ENCODE results near the gene KLHL22. TPM values are rescaled to one million over a fixed set of nuclear protein-coding genes. Genes with fewer than 3 reads are reported as not detected.

Gene KLHL22
- total RNA-seq, 1 experiment from 2014 or later: 14.8 TPM

GRCh38 chr22:20533095-20533878, 37.7 kb upstream of the KLHL22 start:
- TF ChIP-seq CTCF (conservative IDR thresholded peaks at IDR 0.05; ENCODE audit: low read depth, low read length) (no peak), EZH2phosphoT487 (IDR thresholded peaks at IDR 0.05; ENCODE audit: borderline replicate concordance, low read length) (no peak), EZH2 (IDR thresholded peaks at IDR 0.05; ENCODE audit: low read length, unreplicated experiment) (no peak)
- no peaks in the 10 kb centered on the region for H3K27me3 ChIP-seq (ENCODE audit: low read length)
- DNase-seq (no peak), ATAC-seq (no peak)
- no peaks in the 10 kb centered on the region for H4K20me1 ChIP-seq (ENCODE audit: low read length)
- peaks cover 3% of the 10 kb centered on the region for H3F3A ChIP-seq (ENCODE audit: low read length, unreplicated experiment)
- H3K36me3 ChIP-seq (ENCODE audit: low read depth, low read length): peaks cover 20% of the 10 kb centered on the region; the same call in 1 of the 2 replicates
- peaks cover 33% of the 10 kb centered on the region for H3K4me1 ChIP-seq (ENCODE audit: insufficient read depth, low read length)
- intact Hi-C loops (cut with micrococcal nuclease): loop anchor here (5.0 kb wide), 1 partner anchor 36 kb away; the partner anchor contains the start of gene KLHL22
- no peak overlapping the region for H3K27ac ChIP-seq (ENCODE audit: low read length)
- peaks cover 77% of the 10 kb centered on the region for H3K79me2 ChIP-seq (ENCODE audit: low read length)
- H3K4me3 ChIP-seq (ENCODE audit: low read length): no peak overlapping the region
- no peak overlapping the region for H3K9ac ChIP-seq (ENCODE audit: low read length)
- BruUV-seq (replicated peaks): no TSS peak
- no peak overlapping the region for H2AFZ ChIP-seq (ENCODE audit: low read length)
- POLR2A ChIA-PET (ENCODE audit: unreplicated experiment): no interaction called here
- no peaks in the 10 kb centered on the region for H3K9me3 ChIP-seq (ENCODE audit: low read length)
- no peak overlapping the region for H3K4me2 ChIP-seq (ENCODE audit: low read length)
- CTCF ChIA-PET: no interaction called here
- no peaks in the 10 kb centered on the region for H3K9me2 ChIP-seq (replicated peaks; ENCODE audit: low read length)

GRCh38 chr22:20532256-20532993, 36.8 kb upstream of the KLHL22 start:
- H2AFZ ChIP-seq (ENCODE audit: low read length): no peak overlapping the region
- H3K27me3 ChIP-seq (ENCODE audit: low read length): no peaks in the 10 kb centered on the region
- no peaks in the 10 kb centered on the region for H3K9me3 ChIP-seq (ENCODE audit: low read length)
- H3K4me2 ChIP-seq (ENCODE audit: low read length): peak overlapping the region; percentile 65; the same call in 1 of the 2 replicates
- H3K9me2 ChIP-seq (replicated peaks; ENCODE audit: low read length): no peaks in the 10 kb centered on the region
- no peaks in the 10 kb centered on the region for H4K20me1 ChIP-seq (ENCODE audit: low read length)
- CTCF ChIA-PET: no interaction called here
- no peak for ATAC-seq
- DNase-seq: no peak
- H3K27ac ChIP-seq (ENCODE audit: low read length): peak overlapping the region; percentile 99
- TF ChIP-seq EZH2phosphoT487 (IDR thresholded peaks at IDR 0.05; ENCODE audit: borderline replicate concordance, low read length) (no peak), CTCF (conservative IDR thresholded peaks at IDR 0.05; ENCODE audit: low read depth, low read length) (no peak), EZH2 (IDR thresholded peaks at IDR 0.05; ENCODE audit: low read length, unreplicated experiment) (no peak)
- POLR2A ChIA-PET (ENCODE audit: unreplicated experiment): interaction anchor here (0.5 kb wide), 1 partner anchor 37 kb away, joined by 14 read pairs; the partner anchor contains the start of gene KLHL22
- H3K36me3 ChIP-seq (ENCODE audit: low read depth, low read length): peaks cover 20% of the 10 kb centered on the region
- peaks cover 33% of the 10 kb centered on the region for H3K4me1 ChIP-seq (ENCODE audit: insufficient read depth, low read length)
- peaks cover 77% of the 10 kb centered on the region for H3K79me2 ChIP-seq (ENCODE audit: low read length)
- intact Hi-C loops (cut with micrococcal nuclease): loop anchor here (5.0 kb wide), 1 partner anchor 35 kb away; the partner anchor contains the start of gene KLHL22
- peak overlapping the region; percentile 83 for H3K9ac ChIP-seq (ENCODE audit: low read length)
- BruUV-seq (replicated peaks): no TSS peak
- H3K4me3 ChIP-seq (ENCODE audit: low read length): no peak overlapping the region
- peaks cover 3% of the 10 kb centered on the region for H3F3A ChIP-seq (ENCODE audit: low read length, unreplicated experiment)

All from PC-3 (cell line).